Activated CD8-positive, alpha-beta memory T cell treated with anti-CD3 and anti-CD28 coated beads for 1 hour (primary cell): Measurements from ENCODE around the gene EBF3.

ENCODE experiments used
- DNase-seq, 2 donors: peaks; one replicate each; pipeline ENCODE4 v3.0.0-alpha.2; 2020; ENCODE audit warnings: low read depth in 1 of 2; ENCODE audit errors: extremely low read depth in 1 of 2

EBF3 gene

DNA sequence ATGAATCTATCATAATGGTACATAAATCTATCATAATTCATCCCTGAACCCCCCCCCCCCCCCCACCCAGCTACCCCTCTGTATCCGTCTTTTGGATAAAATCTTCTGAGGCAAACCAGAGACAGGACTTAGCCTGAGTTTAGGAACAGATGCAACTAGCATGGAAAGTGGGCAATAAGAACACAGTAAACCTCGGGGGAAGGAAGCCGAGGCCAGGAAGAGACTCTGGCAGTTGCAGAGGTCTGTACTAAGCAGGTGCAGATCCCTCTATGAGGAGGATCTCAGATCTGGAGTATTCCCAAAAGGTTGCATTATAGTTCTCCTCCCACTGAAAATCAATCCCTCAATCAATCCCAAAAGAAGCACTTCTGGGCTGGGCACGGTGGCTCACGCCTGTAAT is 87.2 kb downstream of the EBF3 start:
- DNase-seq: no peak

- no peak for DNase-seq
These were observed 87.9 kb downstream of the EBF3 start for GRCh38 chr10:129875993-129876726.

DNA sequence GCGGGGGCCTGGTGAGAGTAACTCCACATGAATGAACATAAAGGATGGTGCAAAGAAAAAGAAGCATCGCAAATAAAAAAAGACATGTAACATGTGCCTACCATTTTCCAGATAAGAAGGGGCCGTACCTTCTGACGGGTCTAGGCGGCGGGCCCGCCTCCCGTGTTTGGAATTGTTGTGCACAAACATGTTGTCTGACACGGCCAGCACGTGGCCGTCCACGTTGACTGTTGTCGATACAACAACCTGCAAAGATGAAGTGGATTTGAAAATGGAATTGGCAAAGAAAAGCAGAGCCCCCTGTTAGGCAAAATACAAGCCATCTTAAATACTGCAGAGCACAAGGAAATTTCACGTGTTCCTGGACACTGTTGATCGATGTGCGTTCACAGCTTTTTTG is 90.7 kb downstream of the EBF3 start:
- no peak for DNase-seq

GRCh38 chr10:129871966-129872365 is 92.1 kb downstream of the EBF3 start:
- DNase-seq: no peak

- no peak for DNase-seq
These were observed 93.0 kb downstream of the EBF3 start for GRCh38 chr10:129870961-129871621.

- no peak for DNase-seq
These were observed 93.7 kb downstream of the EBF3 start for GRCh38 chr10:129870474-129870757.

- no peak for DNase-seq
These were observed 94.2 kb downstream of the EBF3 start for GRCh38 chr10:129869596-129870473.

DNA sequence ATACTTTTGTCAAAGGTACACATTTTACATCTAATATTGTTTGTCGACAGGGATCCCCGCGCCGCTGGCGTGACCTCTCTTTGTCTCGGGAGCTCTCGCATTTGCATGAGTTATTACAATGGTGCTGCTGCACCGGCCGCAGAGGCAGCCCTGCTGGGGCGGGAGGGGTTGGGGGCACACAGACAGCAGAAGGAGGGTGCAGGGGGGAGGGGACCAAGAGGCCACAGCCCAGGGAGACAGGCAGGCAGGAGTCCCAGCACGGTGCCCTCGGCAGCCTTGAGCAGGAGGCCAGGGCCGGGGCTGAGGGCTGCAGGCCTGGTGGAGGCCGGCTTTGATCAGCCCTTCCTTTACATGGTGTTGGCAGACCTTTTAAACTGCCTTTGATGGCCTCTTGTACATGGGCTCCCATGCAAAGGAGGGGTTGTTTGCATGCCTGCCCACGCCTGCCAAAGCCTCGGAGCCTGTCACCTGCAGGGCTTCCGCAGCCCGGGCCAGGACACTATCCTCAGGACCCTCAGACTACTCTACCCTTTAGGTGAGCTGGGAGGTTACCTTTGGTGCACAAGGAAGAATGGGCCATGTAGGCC is 95.5 kb downstream of the EBF3 start:
- no peak for DNase-seq

GRCh38 chr10:129867631-129868179 is 96.4 kb downstream of the EBF3 start:
- no peak for DNase-seq

DNA sequence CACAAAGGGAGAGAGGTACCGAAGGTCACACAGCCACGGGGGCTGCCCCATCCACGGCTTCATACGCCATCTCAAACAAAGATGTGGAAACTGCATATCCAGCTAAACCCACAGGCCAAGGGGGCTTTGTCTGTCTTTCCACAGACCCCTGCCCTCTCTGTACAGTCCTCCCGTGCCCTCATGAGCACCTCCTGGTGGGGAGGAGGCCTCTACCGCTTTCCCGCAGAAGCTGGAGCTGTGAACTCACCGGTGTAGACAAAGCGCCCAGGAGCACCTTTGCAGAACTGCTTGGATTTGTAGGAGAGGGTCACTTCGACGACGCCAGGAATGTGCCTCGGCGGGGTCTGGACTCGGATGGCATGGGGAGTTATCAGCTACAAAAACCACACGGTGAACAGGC is 97.2 kb downstream of the EBF3 start:
- DNase-seq: no peak

- DNase-seq: no peak
These were observed 98.1 kb downstream of the EBF3 start for GRCh38 chr10:129865960-129866359.

DNA sequence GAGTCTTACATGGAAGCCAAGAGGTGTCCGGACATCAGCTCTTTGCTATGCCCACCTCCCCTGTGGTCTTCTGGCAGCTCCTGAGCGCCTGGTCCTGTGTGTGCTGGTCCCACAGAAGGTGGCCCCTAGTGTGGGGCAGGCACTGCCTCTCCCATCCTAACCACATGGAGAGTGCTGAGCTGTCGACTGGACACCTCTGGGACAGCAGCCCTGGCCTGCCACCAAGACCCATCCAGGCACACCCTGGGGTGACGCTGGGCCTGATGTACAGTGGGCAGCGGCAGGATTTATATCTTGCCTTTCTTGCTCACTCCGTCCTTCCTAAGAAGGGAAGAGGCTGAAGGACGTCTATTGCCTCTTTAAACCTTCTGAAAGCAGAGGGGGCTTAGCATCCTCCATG is 98.7 kb downstream of the EBF3 start:
- DNase-seq: no peak

DNA sequence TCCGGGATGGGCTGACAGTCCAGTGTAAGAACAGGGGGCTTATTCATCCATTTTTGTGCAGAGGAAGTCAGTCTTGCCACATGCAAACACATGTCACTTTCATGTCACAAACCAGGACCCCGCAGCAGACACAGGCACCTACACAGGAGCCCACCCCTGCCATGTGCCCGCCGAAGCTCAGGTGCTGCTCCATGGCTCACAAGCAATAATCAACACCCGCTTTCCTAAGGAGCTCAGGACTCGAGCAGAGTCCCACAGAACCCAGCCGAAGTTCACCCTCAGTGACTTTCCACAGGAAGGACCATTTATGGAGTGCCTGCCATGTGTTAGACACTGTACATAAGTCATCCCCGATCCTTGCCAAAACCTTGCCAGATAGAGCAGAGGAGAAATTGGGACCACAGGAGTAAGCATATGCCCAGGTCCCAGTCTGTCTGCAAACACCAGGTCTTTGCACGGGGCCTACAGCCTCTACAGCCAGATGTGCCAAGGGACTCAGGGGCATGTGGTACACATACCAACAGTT is 99.4 kb downstream of the EBF3 start:
- DNase-seq: no peak

- DNase-seq: no peak
These were observed 100.0 kb downstream of the EBF3 start for GRCh38 chr10:129864082-129864481.

GRCh38 chr10:129863201-129863663 is 100.8 kb downstream of the EBF3 start:
- no peak for DNase-seq

GRCh38 chr10:129861776-129862531 is 102.1 kb downstream of the EBF3 start:
- no peak for DNase-seq

GRCh38 chr10:129860396-129860795 is 103.7 kb downstream of the EBF3 start:
- no peak for DNase-seq

- no peak for DNase-seq
These were observed 104.5 kb downstream of the EBF3 start for GRCh38 chr10:129859536-129859935.

GRCh38 chr10:129857242-129857960 is 106.7 kb downstream of the EBF3 start:
- no peak for DNase-seq
